Lower leg skin (tissue), 4 donors: ENCODE measurements around the gene PKP1. TPM values are rescaled to one million over a fixed set of nuclear protein-coding genes. Genes with fewer than 3 reads are reported as not detected.

Experiments
- DNase-seq, 2 donors: peaks; one replicate each; pipeline ENCODE4 v3.0.0-alpha.2; 2019; ENCODE audit warnings: low spot score in 2 of 2
- H3K4me3 ChIP-seq: fragments of 200-600 bp; sonication (generic); 2 replicates; pipeline ENCODE4 v1.5.1; 2017; ENCODE audit warnings: mild to moderate bottlenecking, low read depth; ENCODE audit not compliant: poor library complexity, severe bottlenecking
- CTCF ChIP-seq, 3 donors: fragments of 450-650 bp; IDR thresholded peaks; one replicate each; pipeline ENCODE4 v1.5.1; 2016; ENCODE audit warnings: antibody characterized with exemption in 3 of 3, mild to moderate bottlenecking in 3 of 3, moderate library complexity in 2 of 3
- POLR2A ChIP-seq, 2 donors: fragments of 450-650 bp; IDR thresholded peaks; one replicate each; pipeline ENCODE4 v1.6.1; 2016 to 2017; ENCODE audit warnings: antibody characterized with exemption in 2 of 2, mild to moderate bottlenecking in 1 of 2, moderate library complexity in 1 of 2
- WGBS, 2 donors: methylation state at CpG; one replicate each; pipeline ENCODE4 v1.1.5; 2018; 5-methylcytosine and 5-hydroxymethylcytosine counted together
- intact Hi-C: fragments of 100-400 bp; cut with DNase I; formaldehyde crosslinking; loops from one replicate; pipeline ENCODE4 v1.15.0; 2023; ENCODE audit warnings: low total_unique reads
- total RNA-seq, 4 donors: library from RNA; depleted of rRNA; stranded (reverse); fragments of >200 nt; gene quantifications; one replicate each; pipeline ENCODE4 v1.1.0, GENCODE V29; 2016

PKP1 gene
- total RNA-seq, 4 donors from 2014 or later: 928 to 1,274 (median 961) TPM

- 91 to 95% methylated on average over 14 of the region's 14 CpGs for WGBS, 2 donors
- no peak overlapping the region for H3K4me3 ChIP-seq
- intact Hi-C loops: no loop called here
- TF ChIP-seq POLR2A (IDR thresholded peaks at IDR 0.05) (no peak), CTCF (IDR thresholded peaks at IDR 0.05) (no peak)
- DNase-seq: peak in 1 of 2 donors; percentile 79
Observed at GRCh38 chr1:201248721-201249559, 34.4 kb upstream of the PKP1 start.

- no peak overlapping the region for H3K4me3 ChIP-seq
- WGBS, 2 donors: 71 to 90% methylated on average over 8 to 10 of the region's 10 CpGs
- intact Hi-C loops: loop anchor here (5.0 kb wide), 1 partner anchor 112 kb away; no protein-coding TSS in a partner anchor
- peak in 1 of 2 donors; percentile 62 for DNase-seq
- no peak for TF ChIP-seq POLR2A (IDR thresholded peaks at IDR 0.05)
- no peak for TF ChIP-seq CTCF (IDR thresholded peaks at IDR 0.05)
Observed at GRCh38 chr1:201250326-201251011, 32.8 kb upstream of the PKP1 start.

DNA sequence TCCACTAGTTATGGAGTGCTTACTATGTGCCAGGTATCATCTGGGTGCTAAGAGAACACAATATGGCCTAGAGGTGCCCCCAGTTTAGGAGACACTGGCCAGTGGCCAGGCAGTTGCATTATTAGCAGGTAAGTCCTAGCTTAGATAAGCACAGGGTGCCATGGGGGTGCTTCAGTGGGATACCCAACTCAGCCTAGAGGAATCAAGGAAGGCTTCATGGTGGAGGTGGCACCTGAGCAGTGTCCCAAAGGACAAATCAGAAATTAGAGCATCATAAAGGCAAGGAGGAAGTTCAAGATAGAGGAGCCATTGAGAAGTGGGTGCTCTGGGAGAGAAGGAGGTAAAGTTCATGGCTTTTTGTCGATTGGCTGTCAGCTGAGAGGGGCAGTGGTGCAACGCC is 31.9 kb upstream of the PKP1 start:
- no peak for TF ChIP-seq CTCF (IDR thresholded peaks at IDR 0.05)
- no peak for TF ChIP-seq POLR2A (IDR thresholded peaks at IDR 0.05)
- WGBS, 2 donors: 82 to 85% methylated on average over 2 of the region's 2 CpGs
- peak in 1 of 2 donors; percentile 34 for DNase-seq
- H3K4me3 ChIP-seq: no peak overlapping the region
- intact Hi-C loops: loop anchor here (5.0 kb wide), 1 partner anchor 111 kb away; no protein-coding TSS in a partner anchor

DNA sequence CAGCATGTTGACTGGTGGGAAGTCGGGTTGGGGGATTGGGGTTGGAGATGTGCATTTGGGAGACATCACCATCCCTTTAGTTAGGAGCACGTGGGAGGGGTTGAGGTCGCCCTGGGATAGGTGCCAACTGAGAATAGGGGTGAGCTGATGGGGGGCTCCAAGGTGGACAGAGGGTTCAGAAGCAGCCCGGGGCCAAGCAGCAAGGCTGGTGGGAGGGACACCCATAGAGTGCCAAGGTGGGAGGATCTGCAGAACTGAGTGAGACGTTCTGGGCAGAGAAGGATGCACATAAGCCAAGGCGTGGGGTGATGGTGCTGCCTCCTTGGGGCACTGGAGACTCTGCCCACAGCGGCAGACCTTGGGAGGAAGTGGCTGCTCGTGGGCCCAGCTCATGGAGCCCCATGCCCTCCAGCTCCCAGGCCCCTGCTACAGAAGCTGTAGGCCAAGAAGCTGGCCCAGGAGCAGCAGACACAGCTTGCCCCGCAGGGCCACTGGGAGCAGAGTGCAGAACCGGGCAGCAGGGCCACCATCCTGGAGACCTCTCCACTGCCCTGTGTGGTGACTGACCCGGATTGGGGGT is 31.4 kb upstream of the PKP1 start:
- no peak overlapping the region for H3K4me3 ChIP-seq
- DNase-seq: peak in 1 of 2 donors; percentile 68
- WGBS, 2 donors: 66 to 73% methylated on average over 11 of the region's 11 CpGs
- intact Hi-C loops: loop anchor here (5.0 kb wide), 1 partner anchor 110 kb away; no protein-coding TSS in a partner anchor
- no peak for TF ChIP-seq POLR2A (IDR thresholded peaks at IDR 0.05)
- TF ChIP-seq CTCF (IDR thresholded peaks at IDR 0.05): no peak

DNA sequence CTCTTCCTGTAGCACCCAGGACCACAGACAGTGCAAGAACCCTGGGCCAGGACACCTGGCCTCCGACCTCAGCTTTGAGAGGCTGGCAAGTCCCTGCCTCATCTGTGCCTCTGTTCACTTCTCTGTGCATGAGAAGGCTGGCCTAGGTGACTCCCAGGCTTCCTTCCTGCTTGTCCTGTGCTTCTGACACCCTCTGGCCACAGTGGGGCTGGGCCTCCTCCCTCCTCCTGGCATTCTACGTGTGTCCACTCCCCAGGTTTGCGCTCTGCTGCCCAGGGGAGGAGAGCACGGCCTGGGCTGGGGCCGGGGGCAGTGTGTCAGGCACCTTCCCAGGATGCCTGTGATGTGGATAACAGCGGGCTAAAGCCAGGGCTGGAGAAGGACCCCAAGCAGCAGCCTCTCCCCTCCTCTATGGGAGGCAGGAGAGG is 30.3 kb upstream of the PKP1 start:
- DNase-seq: peak; percentile 13 to 69
- TF ChIP-seq CTCF (IDR thresholded peaks at IDR 0.05) (no peak), POLR2A (IDR thresholded peaks at IDR 0.05) (no peak)
- WGBS, 2 donors: 85 to 100% methylated on average over 1 to 6 of the region's 6 CpGs
- intact Hi-C loops: loop anchor here (5.0 kb wide), 1 partner anchor 109 kb away; no protein-coding TSS in a partner anchor
- H3K4me3 ChIP-seq: no peak overlapping the region
